Femur (tissue), 1 donor: ENCODE data around the gene MEGF11.
"Not testable (repeated sequence)": the region's sequence is repeated elsewhere in the genome, so short reads cannot be mapped to it uniquely, and the experiment has no call there.

Experiments
- DNase-seq: peaks from one replicate; pipeline ENCODE4 v3.0.0-alpha.2; 2017

Gene MEGF11

GRCh38 chr15:65869954-65870871 lies 383.3 kb downstream of the MEGF11 start:
- DNase-seq: peak; percentile 51

- DNase-seq: peak; percentile 97
Measured at GRCh38 chr15:65869126-65869953, 384.2 kb downstream of the MEGF11 start, which contains the start of gene RAB11A. TSS of gene RAB11A (plus strand) at chr15:65869491. CDS start at chr15:65869586, 95 bp downstream.

GRCh38 chr15:65868546-65869125 lies 384.9 kb downstream of the MEGF11 start:
- DNase-seq: no peak

GRCh38 chr15:65867933-65868332 lies 385.6 kb downstream of the MEGF11 start:
- DNase-seq: not testable (repeated sequence)

GRCh38 chr15:65867244-65867643 lies 386.3 kb downstream of the MEGF11 start:
- DNase-seq: no peak

GRCh38 chr15:65863106-65863505 lies 390.4 kb downstream of the MEGF11 start:
- DNase-seq: no peak

- peak; percentile 22 for DNase-seq
Measured at GRCh38 chr15:65862682-65863081, 390.9 kb downstream of the MEGF11 start.

- DNase-seq: no peak
Measured at GRCh38 chr15:65857718-65858402, 395.7 kb downstream of the MEGF11 start.

- DNase-seq: peak; percentile 27
Measured at GRCh38 chr15:65856821-65857455, 396.6 kb downstream of the MEGF11 start.

GRCh38 chr15:65851981-65852380 lies 401.6 kb downstream of the MEGF11 start:
- no peak for DNase-seq

- DNase-seq: no peak
Measured at GRCh38 chr15:65847989-65848388, 405.6 kb downstream of the MEGF11 start.

- no peak for DNase-seq
Measured at GRCh38 chr15:65845826-65846519, 407.6 kb downstream of the MEGF11 start.
